A549 (cell line): Measurements from ENCODE around the gene ATP6V0C.

Experiments used
- CTCF ChIP-seq: fragments of >200 bp; sonication (Bioruptor Twin); formaldehyde crosslinking; IDR thresholded peaks from 3 replicates; pipeline ENCODE4 v1.5.1; 2016
- FOXS1 ChIP-seq: fragments of 250-450 bp; sonication (Bioruptor Pico); IDR thresholded peaks from 2 replicates; pipeline ENCODE4 v1.5.0; 2020; ENCODE audit warnings: mild to moderate bottlenecking, moderate library complexity
- GATA3 ChIP-seq: IDR thresholded peaks from 2 replicates; pipeline ENCODE4 v1.6.1; 2012; ENCODE audit warnings: borderline replicate concordance
- HDAC2 ChIP-seq: fragments of 200-600 bp; sonication (generic); IDR thresholded peaks from 2 replicates; pipeline ENCODE4 v1.6.1; 2016
- HOXA7 ChIP-seq: fragments of 250-450 bp; sonication (Bioruptor Pico); IDR thresholded peaks from 2 replicates; pipeline ENCODE4 v1.5.0; 2020; ENCODE audit warnings: mild to moderate bottlenecking, moderate library complexity
- KDM1A ChIP-seq: fragments of 200-600 bp; sonication (generic); IDR thresholded peaks from 2 replicates; pipeline ENCODE4 v1.6.1; 2016; ENCODE audit warnings: low read depth, mild to moderate bottlenecking
- MAZ ChIP-seq: fragments of 150-350 bp; IDR thresholded peaks from 2 replicates; pipeline ENCODE4 v1.6.1; 2014; ENCODE audit warnings: antibody characterized with exemption, low read depth, low read length, borderline replicate concordance
- RAD21 ChIP-seq, 2 experiments: fragments of >200 bp in 1 of 2; sonication (Bioruptor Twin) in 1 of 2; formaldehyde crosslinking in 1 of 2; IDR thresholded peaks in 1 of 2; conservative IDR thresholded peaks in 1 of 2; 2 replicates in 1 of 2; 3 replicates in 1 of 2; pipeline ENCODE4 v1.6.1; 2012 to 2018; ENCODE audit warnings: inconsistent platforms in 1 of 2
- SMC3 ChIP-seq: fragments of >200 bp; sonication (Bioruptor Twin); formaldehyde crosslinking; IDR thresholded peaks from 3 replicates; pipeline ENCODE4 v1.6.1; 2018; ENCODE audit warnings: inconsistent platforms
- SREBF2 ChIP-seq: fragments of 450-650 bp; IDR thresholded peaks from 2 replicates; pipeline ENCODE4 v1.6.1; 2014; ENCODE audit warnings: mild to moderate bottlenecking, moderate library complexity
- TF ChIP-seq, protein P1 (sequence below): fragments of >200 bp; sonication (Bioruptor Twin); formaldehyde crosslinking; IDR thresholded peaks from 3 replicates; pipeline ENCODE4 v1.6.1; 2016

DNA sequence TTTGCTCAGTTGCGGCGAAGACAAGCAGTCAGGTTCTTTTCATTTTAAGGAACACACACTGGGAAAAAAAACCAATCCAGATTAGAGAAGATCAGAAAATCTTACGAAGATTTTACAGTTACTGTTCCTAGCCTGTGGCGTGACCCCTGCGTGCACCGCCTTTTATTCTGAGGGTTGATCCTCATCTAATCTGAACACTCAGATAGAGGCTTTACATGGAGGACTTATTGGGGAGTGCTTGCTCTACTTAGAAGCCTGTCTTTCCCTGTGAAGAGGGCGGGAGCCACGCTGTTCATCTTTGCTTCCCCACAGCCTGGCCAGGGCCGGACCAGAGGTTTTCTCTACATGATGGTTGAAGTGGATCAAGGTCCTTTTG lies 37.4 kb upstream of the ATP6V0C start:
- TF ChIP-seq MAZ (no peak), CTCF (no peak), SREBF2 (no peak), HDAC2 (no peak), FOXS1 (CRISPR knock-in tag) (no peak), KDM1A (no peak), GATA3 (no peak), RAD21 (conservative IDR thresholded peaks at IDR 0.05 in 1 of 2, IDR thresholded peaks at IDR 0.05 in 1 of 2) (no peak), SMC3 (no peak), HOXA7 (no peak)
- TF ChIP-seq, protein P1, sequence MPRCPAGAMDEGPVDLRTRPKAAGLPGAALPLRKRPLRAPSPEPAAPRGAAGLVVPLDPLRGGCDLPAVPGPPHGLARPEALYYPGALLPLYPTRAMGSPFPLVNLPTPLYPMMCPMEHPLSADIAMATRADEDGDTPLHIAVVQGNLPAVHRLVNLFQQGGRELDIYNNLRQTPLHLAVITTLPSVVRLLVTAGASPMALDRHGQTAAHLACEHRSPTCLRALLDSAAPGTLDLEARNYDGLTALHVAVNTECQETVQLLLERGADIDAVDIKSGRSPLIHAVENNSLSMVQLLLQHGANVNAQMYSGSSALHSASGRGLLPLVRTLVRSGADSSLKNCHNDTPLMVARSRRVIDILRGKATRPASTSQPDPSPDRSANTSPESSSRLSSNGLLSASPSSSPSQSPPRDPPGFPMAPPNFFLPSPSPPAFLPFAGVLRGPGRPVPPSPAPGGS = no peak
